Epithelial cell of esophagus (primary cell): ENCODE data around the gene NLGN1.

Source experiments
- DNase-seq: peaks from one replicate; pipeline ENCODE4 v3.0.0; 2010; ENCODE audit warnings: low read depth
- H3K4me3 ChIP-seq: 2 replicates; pipeline ENCODE4 v1.5.1; 2011; ENCODE audit warnings: mild to moderate bottlenecking, low read length, control low read depth
- CTCF ChIP-seq: IDR thresholded peaks from 2 replicates; pipeline ENCODE4 v1.5.1; 2011; ENCODE audit warnings: low read depth, mild to moderate bottlenecking, low read length, control low read depth, inconsistent platforms; ENCODE audit not compliant: insufficient read depth; ENCODE audit errors: missing control alignments

The NLGN1 gene

GRCh38 chr3:173676094-173676493 lies 278.6 kb downstream of the NLGN1 start:
- DNase-seq: no peak
- no peak overlapping the region for H3K4me3 ChIP-seq
- TF ChIP-seq CTCF: no peak

- TF ChIP-seq CTCF: no peak
- no peak for DNase-seq
- H3K4me3 ChIP-seq: no peak overlapping the region
Measured at GRCh38 chr3:173681188-173681678, 283.7 kb downstream of the NLGN1 start.

GRCh38 chr3:173685456-173685855 lies 287.9 kb downstream of the NLGN1 start:
- H3K4me3 ChIP-seq: no peak overlapping the region
- DNase-seq: no peak
- no peak for TF ChIP-seq CTCF

GRCh38 chr3:173688216-173688842 lies 290.8 kb downstream of the NLGN1 start:
- H3K4me3 ChIP-seq: no peak overlapping the region
- peak; percentile 3 for DNase-seq
- TF ChIP-seq CTCF: no peak

- DNase-seq: peak; percentile 13
- H3K4me3 ChIP-seq: no peak overlapping the region
- TF ChIP-seq CTCF: no peak
Measured at GRCh38 chr3:173690542-173691180, 293.1 kb downstream of the NLGN1 start.

GRCh38 chr3:173699353-173699752 lies 301.8 kb downstream of the NLGN1 start:
- DNase-seq: no peak
- H3K4me3 ChIP-seq: no peak overlapping the region

More at GRCh38 chr3:173699353-173699752, 301.8 kb downstream of the NLGN1 start:
- no peak for TF ChIP-seq CTCF
